Peyer's patch (tissue), 4 donors: ENCODE results near the gene GMPR2.

Experiments
- CTCF ChIP-seq, 6 experiments: fragments of 450-650 bp in 4 of 6; fragments of 200-600 bp in 2 of 6; sonication (generic) in 1 of 6; IDR thresholded peaks; one replicate each; pipeline ENCODE4 v1.5.1; 2017 to 2019; ENCODE audit warnings: antibody characterized with exemption in 6 of 6, mild to moderate bottlenecking in 3 of 6, moderate library complexity in 1 of 6
- POLR2A ChIP-seq, 2 donors: fragments of 450-650 bp; IDR thresholded peaks; one replicate each; pipeline ENCODE4 v1.5.1; 2017; ENCODE audit warnings: antibody characterized with exemption in 2 of 2, mild to moderate bottlenecking in 2 of 2, moderate library complexity in 2 of 2

GRCh38 chr14:24277606-24278321, 45.0 kb downstream of the GMPR2 start:
- TF ChIP-seq CTCF (IDR thresholded peaks at IDR 0.05) (no peak), POLR2A (IDR thresholded peaks at IDR 0.05) (no peak)
